Breast epithelium (tissue), 4 donors: ENCODE results near the gene UBE2M. TPM values are rescaled to one million over a fixed set of nuclear protein-coding genes. Genes with fewer than 3 reads are reported as not detected.
"Not testable (repeated sequence)": the region's sequence is repeated elsewhere in the genome, so short reads cannot be mapped to it uniquely, and the experiment has no call there.

Experiments
- DNase-seq, 2 donors: peaks; one replicate each; pipeline ENCODE4 v3.0.0-alpha.2; 2019; ENCODE audit warnings: low spot score in 2 of 2
- H3K27ac ChIP-seq, 2 donors: fragments of 200-600 bp; sonication (generic) in 1 of 2; one replicate each; pipeline ENCODE4 v1.5.1; 2016 to 2019; ENCODE audit warnings: mild to moderate bottlenecking in 1 of 2
- H3K27me3 ChIP-seq, 2 donors: fragments of 200-600 bp; sonication (generic) in 1 of 2; one replicate each; pipeline versions ENCODE4 v1.5.1 to v1.6.0; 2017 to 2019; ENCODE audit warnings: control low read depth in 1 of 2, mild to moderate bottlenecking in 1 of 2
- H3K36me3 ChIP-seq: fragments of 200-600 bp; one replicate; pipeline ENCODE4 v1.5.1; 2019
- H3K4me1 ChIP-seq, 2 donors: fragments of 200-600 bp; sonication (generic); one replicate each; pipeline ENCODE4 v1.5.1; 2016 to 2019; ENCODE audit warnings: control low read depth in 1 of 2
- H3K4me3 ChIP-seq, 3 donors: fragments of 200-600 bp; sonication (generic); 1 replicate in 2 of 3; 2 replicates in 1 of 3; pipeline ENCODE4 v1.5.1; 2016 to 2019; ENCODE audit warnings: mild to moderate bottlenecking in 3 of 3, moderate library complexity in 2 of 3
- H3K9me3 ChIP-seq, 2 donors: fragments of 200-600 bp; sonication (generic) in 1 of 2; one replicate each; pipeline ENCODE4 v1.5.1; 2016 to 2019; ENCODE audit warnings: control low read depth in 1 of 2
- POLR2A ChIP-seq: fragments of 450-650 bp; IDR thresholded peaks from one replicate; pipeline ENCODE4 v1.6.1; 2016; ENCODE audit warnings: antibody characterized with exemption, mild to moderate bottlenecking, moderate library complexity
- POLR2AphosphoS5 ChIP-seq, 3 donors: sonication (generic); formaldehyde crosslinking; IDR thresholded peaks; one replicate each; pipeline ENCODE4 v1.6.1; 2017; ENCODE audit warnings: antibody characterized with exemption in 3 of 3
- intact Hi-C: fragments of 100-400 bp; cut with DNase I; formaldehyde crosslinking; loops from one replicate; pipeline ENCODE4 v1.15.1; 2023; ENCODE audit warnings: low total_unique reads
- total RNA-seq, 3 donors: library from RNA; depleted of rRNA; stranded (reverse); fragments of >200 nt; gene quantifications; one replicate each; pipeline ENCODE4 v1.1.0, GENCODE V29; 2016
- TF ChIP-seq, protein P1 (sequence below), 3 donors: fragments of 450-650 bp; IDR thresholded peaks; one replicate each; pipeline ENCODE4 v1.5.1; 2016 to 2017; ENCODE audit warnings: antibody characterized with exemption in 3 of 3, mild to moderate bottlenecking in 3 of 3, moderate library complexity in 3 of 3

Gene UBE2M
- total RNA-seq, 3 donors from 2014 or later = 19.0 to 21.3 (median 19.3) TPM

DNA sequence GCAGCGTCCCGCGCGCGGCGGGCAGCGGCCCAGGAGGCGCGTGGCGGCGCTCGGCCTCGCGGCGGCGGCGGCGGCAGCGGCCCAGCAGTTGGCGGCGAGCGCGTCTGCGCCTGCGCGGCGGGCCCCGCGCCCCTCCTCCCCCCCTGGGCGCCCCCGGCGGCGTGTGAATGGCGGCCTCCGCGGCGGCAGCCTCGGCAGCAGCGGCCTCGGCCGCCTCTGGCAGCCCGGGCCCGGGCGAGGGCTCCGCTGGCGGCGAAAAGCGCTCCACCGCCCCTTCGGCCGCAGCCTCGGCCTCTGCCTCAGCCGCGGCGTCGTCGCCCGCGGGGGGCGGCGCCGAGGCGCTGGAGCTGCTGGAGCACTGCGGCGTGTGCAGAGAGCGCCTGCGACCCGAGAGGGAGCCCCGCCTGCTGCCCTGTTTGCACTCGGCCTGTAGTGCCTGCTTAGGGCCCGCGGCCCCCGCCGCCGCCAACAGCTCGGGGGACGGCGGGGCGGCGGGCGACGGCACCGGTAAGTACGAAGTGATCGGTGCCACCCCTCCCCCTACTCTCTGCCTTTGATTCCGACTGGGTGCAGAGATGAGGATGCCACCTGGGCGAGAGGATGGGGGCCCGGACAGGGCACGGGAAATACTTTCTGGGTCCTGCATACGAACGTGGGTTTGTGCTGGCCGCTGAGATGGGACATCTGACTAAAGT, 13.7 kb downstream of the UBE2M start:
- Histone ChIP-seq H3K27me3 (no peaks in the 10 kb centered on the region), H3K27ac (peak overlapping the region; percentile 97), H3K4me1 (peaks cover 11 to 18% of the 10 kb centered on the region in 2 donors), H3K9me3 (no peaks in the 10 kb centered on the region), H3K36me3 (peaks cover 17% of the 10 kb centered on the region), H3K4me3 (peak overlapping the region; percentile 87 to 99 (median 93))
- TF ChIP-seq POLR2A (no peak), POLR2AphosphoS5 (IDR thresholded peaks at IDR 0.05) (no peak)
- TF ChIP-seq, protein P1, sequence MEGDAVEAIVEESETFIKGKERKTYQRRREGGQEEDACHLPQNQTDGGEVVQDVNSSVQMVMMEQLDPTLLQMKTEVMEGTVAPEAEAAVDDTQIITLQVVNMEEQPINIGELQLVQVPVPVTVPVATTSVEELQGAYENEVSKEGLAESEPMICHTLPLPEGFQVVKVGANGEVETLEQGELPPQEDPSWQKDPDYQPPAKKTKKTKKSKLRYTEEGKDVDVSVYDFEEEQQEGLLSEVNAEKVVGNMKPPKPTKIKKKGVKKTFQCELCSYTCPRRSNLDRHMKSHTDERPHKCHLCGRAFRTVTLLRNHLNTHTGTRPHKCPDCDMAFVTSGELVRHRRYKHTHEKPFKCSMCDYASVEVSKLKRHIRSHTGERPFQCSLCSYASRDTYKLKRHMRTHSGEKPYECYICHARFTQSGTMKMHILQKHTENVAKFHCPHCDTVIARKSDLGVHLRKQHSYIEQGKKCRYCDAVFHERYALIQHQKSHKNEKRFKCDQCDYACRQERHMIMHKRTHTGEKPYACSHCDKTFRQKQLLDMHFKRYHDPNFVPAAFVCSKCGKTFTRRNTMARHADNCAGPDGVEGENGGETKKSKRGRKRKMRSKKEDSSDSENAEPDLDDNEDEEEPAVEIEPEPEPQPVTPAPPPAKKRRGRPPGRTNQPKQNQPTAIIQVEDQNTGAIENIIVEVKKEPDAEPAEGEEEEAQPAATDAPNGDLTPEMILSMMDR (IDR thresholded peaks at IDR 0.05) = no peak
- no peak for DNase-seq
- intact Hi-C loops = no loop called here

DNA sequence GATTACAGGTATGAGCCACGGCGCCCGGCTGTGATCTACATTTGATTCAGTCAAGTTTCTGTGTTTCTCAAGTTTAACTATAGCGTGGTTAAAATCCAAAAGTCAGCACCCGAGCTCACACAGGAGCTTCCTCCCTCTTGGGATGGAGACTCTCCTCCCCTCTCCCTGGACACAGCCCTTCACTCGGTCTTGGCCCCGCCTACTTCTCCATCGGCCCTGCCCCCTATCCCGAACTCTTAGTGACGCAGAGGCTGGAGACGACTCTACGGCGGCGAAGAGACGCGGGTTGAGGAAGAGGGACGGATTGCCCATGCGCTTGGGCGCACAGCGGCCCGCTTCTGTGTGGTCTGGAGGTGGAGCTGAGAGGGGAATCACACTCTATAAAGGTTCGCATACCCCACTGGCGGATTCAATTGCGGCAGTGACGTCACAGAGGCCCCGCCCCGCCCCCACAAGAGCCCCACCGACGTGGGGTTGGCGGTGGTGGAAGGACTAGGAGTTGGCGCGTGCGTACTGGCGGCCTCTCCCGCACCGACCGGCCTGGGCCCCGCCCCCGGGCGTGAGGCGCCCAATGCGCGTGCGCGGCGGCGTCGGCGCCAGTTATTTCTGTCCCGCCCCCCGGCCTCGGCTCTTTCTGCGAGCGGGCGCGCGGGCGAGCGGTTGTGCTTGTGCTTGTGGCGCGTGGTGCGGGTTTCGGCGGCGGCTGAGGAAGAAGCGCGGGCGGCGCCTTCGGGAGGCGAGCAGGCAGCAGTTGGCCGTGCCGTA, 14.4 kb downstream of the UBE2M start, which contains the start of gene TRIM28:
Gene TRIM28 (plus strand): TSS at position 239 of the 765 bp plus-strand sequence. CDS start 694 bp downstream, outside the sequence.
- DNase-seq = peak; percentile 98 to 99
- Histone ChIP-seq H3K4me1 (peaks cover 11 to 18% of the 10 kb centered on the region in 2 donors), H3K27ac (peak within 1 kb of the TSS; percentile 97), H3K9me3 (no peaks in the 10 kb centered on the region), H3K4me3 (peak within 1 kb of the TSS; percentile 87 to 99 (median 93)), H3K27me3 (no peaks in the 10 kb centered on the region), H3K36me3 (peaks cover 15% of the 10 kb centered on the region)
- intact Hi-C loops = no loop called here
- TF ChIP-seq POLR2AphosphoS5 (IDR thresholded peaks at IDR 0.05) (peak; percentile 96 to 97 (median 96)), POLR2A (peak; percentile 90)
- TF ChIP-seq, protein P1 (IDR thresholded peaks at IDR 0.05) = peak in 2 of 3 donors; percentile 21 to 22

DNA sequence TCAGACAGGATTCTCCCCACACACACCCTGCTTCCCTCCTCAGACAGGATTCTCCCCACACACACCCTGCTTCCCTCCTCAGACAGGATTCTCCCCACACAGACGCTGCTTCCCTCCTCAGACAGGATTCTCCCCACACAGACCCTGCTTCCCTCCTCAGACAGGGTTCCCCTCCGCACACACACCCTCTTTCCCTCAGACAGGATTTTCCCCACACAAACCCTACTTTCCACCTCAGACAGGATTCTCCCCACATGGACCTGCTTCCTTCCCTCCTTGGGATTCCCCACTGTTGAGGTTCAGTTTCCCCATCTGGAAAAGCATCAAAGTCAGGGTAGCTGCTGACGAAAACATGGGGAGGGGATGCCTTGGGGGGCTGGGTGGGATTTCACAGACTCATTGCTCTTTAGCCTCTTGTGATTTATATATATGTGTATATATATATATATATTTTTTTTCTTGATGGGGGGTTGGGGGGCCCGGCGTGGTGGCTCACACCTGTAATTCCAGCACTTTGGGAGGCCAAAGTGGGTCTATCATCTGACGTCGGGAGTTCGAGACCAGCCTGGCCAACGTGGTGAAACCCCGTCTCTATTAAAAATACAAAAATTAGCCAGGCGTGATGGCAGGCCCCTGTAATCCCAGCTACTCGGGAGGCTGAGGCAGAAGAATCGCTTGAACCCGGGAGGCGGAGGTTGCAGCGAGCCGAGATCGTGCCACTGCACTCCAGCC, 15.6 kb downstream of the UBE2M start:
- peaks cover 17 to 18% of the 10 kb centered on the region in 2 donors for H3K4me1 ChIP-seq
- intact Hi-C loops, H3K9me3 ChIP-seq, DNase-seq, H3K36me3 ChIP-seq, H3K27me3 ChIP-seq: not testable (repeated sequence)
- H3K27ac ChIP-seq = peak overlapping the region; percentile 97
- H3K4me3 ChIP-seq = peak overlapping the region in 2 of 3 donors; percentile 87 to 99

DNA sequence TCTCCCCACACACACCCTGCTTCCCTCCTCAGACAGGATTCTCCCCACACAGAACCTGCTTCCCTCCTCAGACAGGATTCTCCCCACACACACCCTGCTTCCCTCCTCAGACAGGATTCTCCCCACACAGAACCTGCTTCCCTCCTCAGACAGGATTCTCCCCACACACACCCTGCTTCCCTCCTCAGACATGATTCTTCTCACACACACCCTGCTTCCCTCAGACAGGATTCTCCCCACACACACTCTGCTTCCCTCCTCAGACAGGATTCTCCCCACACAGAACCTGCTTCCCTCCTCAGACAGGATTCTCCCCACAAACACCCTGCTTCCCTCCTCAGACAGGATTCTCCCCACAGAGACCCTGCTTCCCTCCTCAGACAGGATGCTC, 19.2 kb downstream of the UBE2M start:
- H3K27ac ChIP-seq, H3K4me1 ChIP-seq, H3K9me3 ChIP-seq, H3K27me3 ChIP-seq, H3K4me3 ChIP-seq, DNase-seq, intact Hi-C loops, H3K36me3 ChIP-seq: not testable (repeated sequence)

DNA sequence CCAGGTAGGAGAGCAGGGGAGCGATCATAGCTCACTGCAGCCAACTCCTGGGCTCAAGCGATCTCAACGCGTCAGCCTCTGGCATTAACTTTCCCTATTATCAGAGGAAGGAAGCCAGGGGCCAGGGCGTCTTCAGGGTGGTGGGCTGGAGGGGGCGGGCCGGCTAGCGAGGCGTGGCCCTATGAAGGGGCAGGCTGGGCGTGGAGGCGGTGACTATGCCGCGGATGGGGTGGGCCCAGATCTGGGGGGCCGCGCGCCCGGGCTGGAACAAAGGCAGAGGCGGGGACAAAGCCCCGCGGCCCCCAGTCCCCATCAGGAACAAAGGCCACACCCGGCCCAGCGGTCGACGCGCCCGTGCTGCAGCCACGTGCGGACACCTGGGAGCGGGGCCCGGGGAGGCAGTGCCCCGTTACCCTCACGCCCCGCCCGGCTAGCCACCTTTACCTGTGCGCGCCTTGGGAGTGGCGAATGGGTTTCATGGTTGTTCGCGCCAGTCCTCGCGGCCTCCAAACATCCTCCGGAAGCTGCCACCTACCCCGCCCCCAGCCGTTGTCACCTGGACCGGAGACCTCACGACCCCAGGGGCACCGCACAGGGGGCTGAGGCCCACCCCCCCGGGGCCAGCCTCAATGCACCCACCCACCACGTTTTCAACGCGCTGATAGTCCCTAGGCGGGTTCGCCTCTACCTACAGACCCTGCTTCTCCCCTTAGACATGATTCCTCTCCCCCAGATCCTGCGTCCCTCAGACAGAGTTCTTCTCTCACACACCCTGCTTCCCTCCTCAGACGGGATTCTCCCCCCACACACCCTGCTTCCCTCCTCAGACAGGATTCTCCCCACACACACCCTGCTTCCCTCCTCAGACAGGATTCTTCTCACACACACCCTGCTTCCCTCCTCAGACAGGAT, 19.9 kb downstream of the UBE2M start:
- DNase-seq = no peak
- Histone ChIP-seq H3K27me3 (no peaks in the 10 kb centered on the region), H3K4me3 (peak overlapping the region; percentile 22 to 76 (median 58)), H3K36me3 (no peaks in the 10 kb centered on the region), H3K9me3 (no peaks in the 10 kb centered on the region), H3K27ac (peak overlapping the region; percentile 78 to 84), H3K4me1 (peaks cover 0 to 6% of the 10 kb centered on the region in 2 donors)
- intact Hi-C loops = no loop called here
- TF ChIP-seq POLR2A (no peak), POLR2AphosphoS5 (IDR thresholded peaks at IDR 0.05) (peak in 1 of 3 donors; percentile 32)
- TF ChIP-seq, protein P1 (IDR thresholded peaks at IDR 0.05) = no peak
